Vagina (tissue), 2 donors: ENCODE results near the gene TGM5.

Experiments
- CTCF ChIP-seq, 3 experiments: fragments of 450-650 bp in 2 of 3; fragments of 200-600 bp in 1 of 3; sonication (generic) in 1 of 3; IDR thresholded peaks; one replicate each; pipeline ENCODE4 v1.5.1; 2017 to 2019; ENCODE audit warnings: antibody characterized with exemption in 3 of 3, mild to moderate bottlenecking in 2 of 3, moderate library complexity in 2 of 3
- POLR2A ChIP-seq, 2 donors: fragments of 450-650 bp; IDR thresholded peaks; one replicate each; pipeline ENCODE4 v1.6.1; 2017; ENCODE audit warnings: antibody characterized with exemption in 2 of 2, mild to moderate bottlenecking in 2 of 2, moderate library complexity in 2 of 2
- POLR2AphosphoS5 ChIP-seq, 2 donors: sonication (generic); formaldehyde crosslinking; IDR thresholded peaks; one replicate each; pipeline ENCODE4 v1.9.0; 2017; ENCODE audit warnings: antibody characterized with exemption in 2 of 2, mild to moderate bottlenecking in 2 of 2, low read depth in 1 of 2; ENCODE audit not compliant: insufficient read depth in 1 of 2

- TF ChIP-seq POLR2A (IDR thresholded peaks at IDR 0.05), result peak in 1 of 2 donors; percentile 54
- peak in 1 of 3 experiments; percentile 16 for TF ChIP-seq CTCF (IDR thresholded peaks at IDR 0.05)
- TF ChIP-seq POLR2AphosphoS5 (IDR thresholded peaks at IDR 0.05; ENCODE audit: insufficient read depth in 1 of 2, low read depth in 1 of 2), result peak; percentile 18 to 84
Observed at GRCh38 chr15:43185157-43186002, 81.3 kb downstream of the TGM5 start, which contains the start of gene CCNDBP1.
